HG02571 (cell line): Measurements from ENCODE around the gene TIGD3.

Experiments used
- ATAC-seq: cut with Tn5 transposase; IDR thresholded peaks from one replicate; pipeline ENCODE4 v1.9.1; 2021; ENCODE audit warnings: mild to moderate bottlenecking, moderate library complexity; ENCODE audit not compliant: unreplicated experiment

Gene TIGD3

GRCh38 chr11:65404638-65405339, 50.2 kb downstream of the TIGD3 start:
- ATAC-seq = no peak
